SU-DHL-6 (cell line): ENCODE results near the gene PRDM12.

Experiments
- EZH2phosphoT487 ChIP-seq: fragments of 200-600 bp; sonication (generic), shearing (Covaris generic); conservative IDR thresholded peaks from 2 replicates; pipeline ENCODE4 v1.6.1; 2018; ENCODE audit warnings: mild to moderate bottlenecking, antibody characterized with exemption, low read length, moderate library complexity, mixed read lengths
- TF ChIP-seq, protein P1 (sequence below): fragments of 200-600 bp; sonication (generic); IDR thresholded peaks from one replicate; pipeline ENCODE4 v1.5.1; 2017; ENCODE audit warnings: antibody characterized with exemption, mild to moderate bottlenecking, low read length, moderate library complexity; ENCODE audit not compliant: insufficient read depth, poor library complexity, severe bottlenecking

DNA sequence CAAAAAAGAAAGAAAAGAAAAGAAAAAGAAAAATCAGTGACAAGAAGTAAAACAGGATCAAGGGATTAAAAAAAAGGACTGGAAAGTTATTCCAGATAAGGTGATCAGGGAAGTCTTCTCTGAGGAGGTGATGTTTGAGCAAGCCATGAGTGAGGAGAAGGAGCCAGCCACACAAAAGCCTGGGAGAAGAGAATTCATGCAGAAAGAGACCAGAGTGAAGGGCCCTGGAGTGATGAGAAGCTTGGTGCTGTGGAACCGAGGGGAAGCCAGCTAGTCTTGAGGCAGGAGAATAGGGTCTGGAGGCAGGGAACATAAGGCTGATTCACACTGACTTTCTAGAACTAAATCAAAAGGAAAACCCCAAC lies 25.2 kb downstream of the PRDM12 start:
- TF ChIP-seq, protein P1, sequence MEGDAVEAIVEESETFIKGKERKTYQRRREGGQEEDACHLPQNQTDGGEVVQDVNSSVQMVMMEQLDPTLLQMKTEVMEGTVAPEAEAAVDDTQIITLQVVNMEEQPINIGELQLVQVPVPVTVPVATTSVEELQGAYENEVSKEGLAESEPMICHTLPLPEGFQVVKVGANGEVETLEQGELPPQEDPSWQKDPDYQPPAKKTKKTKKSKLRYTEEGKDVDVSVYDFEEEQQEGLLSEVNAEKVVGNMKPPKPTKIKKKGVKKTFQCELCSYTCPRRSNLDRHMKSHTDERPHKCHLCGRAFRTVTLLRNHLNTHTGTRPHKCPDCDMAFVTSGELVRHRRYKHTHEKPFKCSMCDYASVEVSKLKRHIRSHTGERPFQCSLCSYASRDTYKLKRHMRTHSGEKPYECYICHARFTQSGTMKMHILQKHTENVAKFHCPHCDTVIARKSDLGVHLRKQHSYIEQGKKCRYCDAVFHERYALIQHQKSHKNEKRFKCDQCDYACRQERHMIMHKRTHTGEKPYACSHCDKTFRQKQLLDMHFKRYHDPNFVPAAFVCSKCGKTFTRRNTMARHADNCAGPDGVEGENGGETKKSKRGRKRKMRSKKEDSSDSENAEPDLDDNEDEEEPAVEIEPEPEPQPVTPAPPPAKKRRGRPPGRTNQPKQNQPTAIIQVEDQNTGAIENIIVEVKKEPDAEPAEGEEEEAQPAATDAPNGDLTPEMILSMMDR = no peak
- no peak for TF ChIP-seq EZH2phosphoT487
